HEK293 (cell line): ENCODE results near the gene SLC18A3.

Source experiments
- PRDM1 ChIP-seq: fragments of 450-650 bp; formaldehyde crosslinking; IDR thresholded peaks from 2 replicates; pipeline ENCODE4; 2016; ENCODE audit warnings: missing biosample characterization, missing genetic modification characterization
- YY1 ChIP-seq: fragments of 450-650 bp; formaldehyde crosslinking; IDR thresholded peaks from 2 replicates; pipeline ENCODE4 v1.5.1; 2018; ENCODE audit warnings: missing biosample characterization, missing genetic modification characterization
- ZNF16 ChIP-seq: fragments of 450-650 bp; formaldehyde crosslinking; IDR thresholded peaks from 2 replicates; pipeline ENCODE4 v1.5.1; 2016; ENCODE audit warnings: low read depth, missing biosample characterization, missing genetic modification characterization
- TF ChIP-seq, protein P1 (sequence below): fragments of 450-650 bp; formaldehyde crosslinking; IDR thresholded peaks from 2 replicates; pipeline ENCODE4 v1.5.1; 2016; ENCODE audit warnings: missing biosample characterization, missing genetic modification characterization
- TF ChIP-seq, protein P2 (sequence below): fragments of 450-650 bp; formaldehyde crosslinking; IDR thresholded peaks from 2 replicates; pipeline ENCODE4 v1.5.1; 2016; ENCODE audit warnings: missing biosample characterization, missing genetic modification characterization
- TF ChIP-seq, protein P3 (sequence below): fragments of 450-650 bp; formaldehyde crosslinking; IDR thresholded peaks from 2 replicates; pipeline ENCODE4 v1.5.1; 2017; ENCODE audit warnings: missing biosample characterization, mild to moderate bottlenecking, missing genetic modification characterization, moderate library complexity
- TF ChIP-seq, protein P4 (sequence below): fragments of 450-650 bp; formaldehyde crosslinking; IDR thresholded peaks from 2 replicates; pipeline ENCODE4 v1.5.1; 2016; ENCODE audit warnings: missing biosample characterization, missing genetic modification characterization, borderline replicate concordance

DNA sequence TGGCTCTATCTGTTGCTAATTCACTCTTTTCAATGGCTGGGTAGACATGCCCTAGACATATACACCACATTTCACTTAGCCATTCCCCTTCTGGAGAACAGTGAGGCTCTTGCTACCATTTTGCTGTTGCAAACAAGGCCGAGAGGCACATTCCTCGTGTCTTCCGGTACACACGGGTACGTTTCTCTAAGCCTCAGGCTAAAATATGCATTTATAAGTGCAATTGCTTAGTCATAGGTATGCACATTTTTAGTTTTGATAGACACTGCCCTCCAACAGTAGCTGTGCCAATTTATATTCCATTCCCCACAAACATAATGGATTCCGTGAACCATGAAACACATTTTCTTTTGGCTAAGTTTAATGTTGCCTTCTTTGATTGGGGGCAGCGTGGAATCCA lies 16.9 kb downstream of the SLC18A3 start:
- TF ChIP-seq, protein P1, sequence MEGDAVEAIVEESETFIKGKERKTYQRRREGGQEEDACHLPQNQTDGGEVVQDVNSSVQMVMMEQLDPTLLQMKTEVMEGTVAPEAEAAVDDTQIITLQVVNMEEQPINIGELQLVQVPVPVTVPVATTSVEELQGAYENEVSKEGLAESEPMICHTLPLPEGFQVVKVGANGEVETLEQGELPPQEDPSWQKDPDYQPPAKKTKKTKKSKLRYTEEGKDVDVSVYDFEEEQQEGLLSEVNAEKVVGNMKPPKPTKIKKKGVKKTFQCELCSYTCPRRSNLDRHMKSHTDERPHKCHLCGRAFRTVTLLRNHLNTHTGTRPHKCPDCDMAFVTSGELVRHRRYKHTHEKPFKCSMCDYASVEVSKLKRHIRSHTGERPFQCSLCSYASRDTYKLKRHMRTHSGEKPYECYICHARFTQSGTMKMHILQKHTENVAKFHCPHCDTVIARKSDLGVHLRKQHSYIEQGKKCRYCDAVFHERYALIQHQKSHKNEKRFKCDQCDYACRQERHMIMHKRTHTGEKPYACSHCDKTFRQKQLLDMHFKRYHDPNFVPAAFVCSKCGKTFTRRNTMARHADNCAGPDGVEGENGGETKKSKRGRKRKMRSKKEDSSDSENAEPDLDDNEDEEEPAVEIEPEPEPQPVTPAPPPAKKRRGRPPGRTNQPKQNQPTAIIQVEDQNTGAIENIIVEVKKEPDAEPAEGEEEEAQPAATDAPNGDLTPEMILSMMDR (tag by site-specific recombination): no peak
- TF ChIP-seq ZNF16 (tag by site-specific recombination): no peak
- no peak for TF ChIP-seq PRDM1 (tag by site-specific recombination)
- TF ChIP-seq, protein P2, sequence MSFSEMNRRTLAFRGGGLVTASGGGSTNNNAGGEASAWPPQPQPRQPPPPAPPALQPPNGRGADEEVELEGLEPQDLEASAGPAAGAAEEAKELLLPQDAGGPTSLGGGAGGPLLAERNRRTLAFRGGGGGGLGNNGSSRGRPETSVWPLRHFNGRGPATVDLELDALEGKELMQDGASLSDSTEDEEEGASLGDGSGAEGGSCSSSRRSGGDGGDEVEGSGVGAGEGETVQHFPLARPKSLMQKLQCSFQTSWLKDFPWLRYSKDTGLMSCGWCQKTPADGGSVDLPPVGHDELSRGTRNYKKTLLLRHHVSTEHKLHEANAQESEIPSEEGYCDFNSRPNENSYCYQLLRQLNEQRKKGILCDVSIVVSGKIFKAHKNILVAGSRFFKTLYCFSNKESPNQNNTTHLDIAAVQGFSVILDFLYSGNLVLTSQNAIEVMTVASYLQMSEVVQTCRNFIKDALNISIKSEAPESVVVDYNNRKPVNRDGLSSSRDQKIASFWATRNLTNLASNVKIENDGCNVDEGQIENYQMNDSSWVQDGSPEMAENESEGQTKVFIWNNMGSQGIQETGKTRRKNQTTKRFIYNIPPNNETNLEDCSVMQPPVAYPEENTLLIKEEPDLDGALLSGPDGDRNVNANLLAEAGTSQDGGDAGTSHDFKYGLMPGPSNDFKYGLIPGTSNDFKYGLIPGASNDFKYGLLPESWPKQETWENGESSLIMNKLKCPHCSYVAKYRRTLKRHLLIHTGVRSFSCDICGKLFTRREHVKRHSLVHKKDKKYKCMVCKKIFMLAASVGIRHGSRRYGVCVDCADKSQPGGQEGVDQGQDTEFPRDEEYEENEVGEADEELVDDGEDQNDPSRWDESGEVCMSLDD (tag by site-specific recombination): no peak
- TF ChIP-seq, protein P3, sequence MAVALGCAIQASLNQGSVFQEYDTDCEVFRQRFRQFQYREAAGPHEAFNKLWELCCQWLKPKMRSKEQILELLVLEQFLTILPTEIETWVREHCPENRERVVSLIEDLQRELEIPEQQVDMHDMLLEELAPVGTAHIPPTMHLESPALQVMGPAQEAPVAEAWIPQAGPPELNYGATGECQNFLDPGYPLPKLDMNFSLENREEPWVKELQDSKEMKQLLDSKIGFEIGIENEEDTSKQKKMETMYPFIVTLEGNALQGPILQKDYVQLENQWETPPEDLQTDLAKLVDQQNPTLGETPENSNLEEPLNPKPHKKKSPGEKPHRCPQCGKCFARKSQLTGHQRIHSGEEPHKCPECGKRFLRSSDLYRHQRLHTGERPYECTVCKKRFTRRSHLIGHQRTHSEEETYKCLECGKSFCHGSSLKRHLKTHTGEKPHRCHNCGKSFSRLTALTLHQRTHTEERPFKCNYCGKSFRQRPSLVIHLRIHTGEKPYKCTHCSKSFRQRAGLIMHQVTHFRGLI (tag by site-specific recombination): no peak
- TF ChIP-seq YY1 (tag by site-specific recombination): no peak
- TF ChIP-seq, protein P4, sequence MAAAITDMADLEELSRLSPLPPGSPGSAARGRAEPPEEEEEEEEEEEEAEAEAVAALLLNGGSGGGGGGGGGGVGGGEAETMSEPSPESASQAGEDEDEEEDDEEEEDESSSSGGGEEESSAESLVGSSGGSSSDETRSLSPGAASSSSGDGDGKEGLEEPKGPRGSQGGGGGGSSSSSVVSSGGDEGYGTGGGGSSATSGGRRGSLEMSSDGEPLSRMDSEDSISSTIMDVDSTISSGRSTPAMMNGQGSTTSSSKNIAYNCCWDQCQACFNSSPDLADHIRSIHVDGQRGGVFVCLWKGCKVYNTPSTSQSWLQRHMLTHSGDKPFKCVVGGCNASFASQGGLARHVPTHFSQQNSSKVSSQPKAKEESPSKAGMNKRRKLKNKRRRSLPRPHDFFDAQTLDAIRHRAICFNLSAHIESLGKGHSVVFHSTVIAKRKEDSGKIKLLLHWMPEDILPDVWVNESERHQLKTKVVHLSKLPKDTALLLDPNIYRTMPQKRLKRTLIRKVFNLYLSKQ: no peak
